ELR (cell line): ENCODE measurements around the gene WNK1.
"Not testable (repeated sequence)": the region's sequence is repeated elsewhere in the genome, so short reads cannot be mapped to it uniquely, and the experiment has no call there.

Experiments
- DNase-seq: peaks from one replicate; pipeline ENCODE4 v3.0.0-alpha.2; 2015; ENCODE audit warnings: low read depth

Gene WNK1

GRCh38 chr12:749751-750270 lies 2.6 kb upstream of the WNK1 start:
- DNase-seq, result no peak

- no peak for DNase-seq
Observed at GRCh38 chr12:750366-751191, 1.8 kb upstream of the WNK1 start.

GRCh38 chr12:751192-751998 lies 984 bp upstream of the WNK1 start:
- DNase-seq, result peak; percentile 99

- DNase-seq, result peak; percentile 67
Observed at GRCh38 chr12:752695-753610, 574 bp downstream of the WNK1 start.

GRCh38 chr12:753611-754472 lies 1.5 kb downstream of the WNK1 start:
- peak; percentile 52 for DNase-seq

- peak; percentile 51 for DNase-seq
Observed at GRCh38 chr12:754473-754820, 2.1 kb downstream of the WNK1 start.

- DNase-seq, result peak; percentile 90
Observed at GRCh38 chr12:754851-755562, 2.6 kb downstream of the WNK1 start.

- no peak for DNase-seq
Observed at GRCh38 chr12:759628-760027, 7.2 kb downstream of the WNK1 start.

GRCh38 chr12:761256-761655 lies 8.9 kb downstream of the WNK1 start:
- DNase-seq, result no peak

- no peak for DNase-seq
Observed at GRCh38 chr12:765840-766239, 13.5 kb downstream of the WNK1 start.

GRCh38 chr12:768434-768833 lies 16.1 kb downstream of the WNK1 start:
- DNase-seq, result no peak

GRCh38 chr12:770479-770878 lies 18.1 kb downstream of the WNK1 start:
- no peak for DNase-seq

- no peak for DNase-seq
Observed at GRCh38 chr12:772056-772697, 19.8 kb downstream of the WNK1 start.

GRCh38 chr12:774051-774614 lies 21.8 kb downstream of the WNK1 start:
- DNase-seq, result no peak

GRCh38 chr12:775973-776771 lies 23.8 kb downstream of the WNK1 start:
- DNase-seq, result not testable (repeated sequence)

- peak; percentile 55 for DNase-seq
Observed at GRCh38 chr12:776772-777373, 24.5 kb downstream of the WNK1 start.

- DNase-seq, result no peak
Observed at GRCh38 chr12:777550-778047, 25.2 kb downstream of the WNK1 start.

- no peak for DNase-seq
Observed at GRCh38 chr12:778615-779014, 26.2 kb downstream of the WNK1 start.
